ENCODE data around the gene MISP.

DNA sequence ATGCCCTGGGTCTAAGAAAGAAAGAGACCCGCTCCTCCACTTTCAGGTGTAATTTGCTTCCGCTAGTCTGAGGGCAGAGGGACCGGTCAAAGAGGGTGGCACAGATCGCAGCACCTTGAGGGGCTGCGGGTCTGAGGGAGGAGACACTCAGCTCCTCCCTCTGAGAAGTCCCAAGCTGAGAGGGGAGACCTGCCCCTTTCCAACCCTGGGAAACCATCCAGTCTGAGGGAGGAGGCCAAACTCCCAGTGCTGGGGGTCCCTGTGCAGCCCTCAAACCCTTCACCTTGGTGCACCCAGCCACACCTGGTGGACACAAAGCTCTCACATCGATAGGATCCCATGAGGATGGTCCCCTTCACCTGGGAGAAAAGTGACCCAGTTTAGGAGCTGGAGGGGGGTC lies 13.0 kb downstream of the MISP start:
- TF ChIP-seq, protein P1, sequence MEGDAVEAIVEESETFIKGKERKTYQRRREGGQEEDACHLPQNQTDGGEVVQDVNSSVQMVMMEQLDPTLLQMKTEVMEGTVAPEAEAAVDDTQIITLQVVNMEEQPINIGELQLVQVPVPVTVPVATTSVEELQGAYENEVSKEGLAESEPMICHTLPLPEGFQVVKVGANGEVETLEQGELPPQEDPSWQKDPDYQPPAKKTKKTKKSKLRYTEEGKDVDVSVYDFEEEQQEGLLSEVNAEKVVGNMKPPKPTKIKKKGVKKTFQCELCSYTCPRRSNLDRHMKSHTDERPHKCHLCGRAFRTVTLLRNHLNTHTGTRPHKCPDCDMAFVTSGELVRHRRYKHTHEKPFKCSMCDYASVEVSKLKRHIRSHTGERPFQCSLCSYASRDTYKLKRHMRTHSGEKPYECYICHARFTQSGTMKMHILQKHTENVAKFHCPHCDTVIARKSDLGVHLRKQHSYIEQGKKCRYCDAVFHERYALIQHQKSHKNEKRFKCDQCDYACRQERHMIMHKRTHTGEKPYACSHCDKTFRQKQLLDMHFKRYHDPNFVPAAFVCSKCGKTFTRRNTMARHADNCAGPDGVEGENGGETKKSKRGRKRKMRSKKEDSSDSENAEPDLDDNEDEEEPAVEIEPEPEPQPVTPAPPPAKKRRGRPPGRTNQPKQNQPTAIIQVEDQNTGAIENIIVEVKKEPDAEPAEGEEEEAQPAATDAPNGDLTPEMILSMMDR (IDR thresholded peaks at IDR 0.05; ENCODE audit: borderline replicate concordance, extremely low read depth, low read length, poor library complexity, severe bottlenecking): no peak
- no peak for TF ChIP-seq EZH2 (IDR thresholded peaks at IDR 0.05; ENCODE audit: borderline replicate concordance, low read depth, low read length, severe bottlenecking)

Data from DND-41 (cell line).